K562 (cell line): Measurements from ENCODE around the gene ZRANB3. TPM values are rescaled to one million over a fixed set of nuclear protein-coding genes. Genes with fewer than 3 reads are reported as not detected.

Experiments
- ATAC-seq: fragments of 200-7000 bp; cut with Tn5 transposase; 3 replicates; pipeline ENCODE4 v1.9.1; 2020; ENCODE audit warnings: moderate library complexity
- BruUV-seq: library from RNA; stranded (reverse); fragments of 400-500 nt; replicated peaks from 2 replicates; lab custom pipeline; 2021; lab: Mats Ljungman, UMichigan
- CTCF ChIA-PET: fragments of 300-600 bp; formaldehyde crosslinking; extraction: SDS; loops from one replicate; lab custom pipeline; 2021; ENCODE audit warnings: low intra/inter-chr PET ratio; lab: Yijun Ruan, JAX
- POLR2A ChIA-PET: fragments of 300-600, 350-650 bp; sonication (Branson Sonifier 250); formaldehyde crosslinking; extraction: SDS; loops from one replicate; lab custom pipeline; 2021; ENCODE audit warnings: antibody characterized with exemption, inconsistent platforms; lab: Yijun Ruan, JAX
- DNase-seq, 4 experiments: peaks; one replicate each; pipeline versions ENCODE4 v3.0.0 to v3.0.0-alpha.2; 2011 to 2018; ENCODE audit warnings: low spot score in 3 of 4, mixed read lengths in 3 of 4; ENCODE audit errors: extremely low read depth in 1 of 4
- FAIRE-seq: peaks from 2 replicates; lab custom pipeline; 2011; peaks lifted over from hg19 to GRCh38; lab: Jason Lieb, UNC
- H2AFZ ChIP-seq: 2 replicates; pipeline ENCODE4 v1.6.0; 2011; ENCODE audit warnings: low read depth, low read length, control low read depth, inconsistent platforms
- H3K27ac ChIP-seq: fragments of 200-600 bp; 3 replicates; pipeline ENCODE4 v1.8.0; 2011; ENCODE audit warnings: low read depth, mild to moderate bottlenecking, control low read depth, inconsistent platforms, low read length, moderate library complexity, mixed read lengths; ENCODE audit errors: extremely low read depth
- H3K27me3 ChIP-seq, 2 experiments: fragments of 300-600 bp in 1 of 2; 2 replicates in 1 of 2; 3 replicates in 1 of 2; pipeline versions ENCODE4 v1.6.0 to v1.8.0; 2011; ENCODE audit warnings: inconsistent platforms in 2 of 2, low read length in 2 of 2, mild to moderate bottlenecking in 1 of 2, mixed read lengths in 1 of 2, moderate library complexity in 1 of 2; ENCODE audit not compliant: control insufficient read depth in 2 of 2, insufficient read depth in 2 of 2
- H3K36me3 ChIP-seq: fragments of 300-600 bp; 3 replicates; pipeline ENCODE4 v1.8.0; 2011; ENCODE audit warnings: mild to moderate bottlenecking, low read length, inconsistent platforms; ENCODE audit not compliant: control insufficient read depth, insufficient read depth
- H3K4me1 ChIP-seq, 2 experiments: fragments of 200-600 bp in 1 of 2; replicated peaks in 1 of 2; 2 replicates in 1 of 2; 3 replicates in 1 of 2; pipeline versions ENCODE4 v1.5.1 to v1.8.0; 2011; ENCODE audit warnings: inconsistent platforms in 2 of 2, low read length in 2 of 2, mild to moderate bottlenecking in 1 of 2, mixed read lengths in 1 of 2, moderate library complexity in 1 of 2; ENCODE audit not compliant: control insufficient read depth in 2 of 2, insufficient read depth in 2 of 2
- H3K4me2 ChIP-seq: 2 replicates; pipeline ENCODE4 v1.6.1; 2011; ENCODE audit warnings: low read length, control low read depth, inconsistent platforms, mixed read lengths; ENCODE audit not compliant: insufficient read depth
- H3K4me3 ChIP-seq: fragments of 200-600 bp; sonication (generic), shearing (Covaris generic); 2 replicates; pipeline ENCODE4 v1.5.1; 2016; ENCODE audit warnings: control low read depth, inconsistent platforms
- H3K79me2 ChIP-seq: fragments of 200-600 bp; 3 replicates; pipeline ENCODE4 v1.8.0; 2011; ENCODE audit warnings: low read length, inconsistent platforms; ENCODE audit not compliant: control insufficient read depth, insufficient read depth
- H3K9ac ChIP-seq, 2 experiments: 2 replicates each; pipeline versions ENCODE4 v1.6.0 to v1.6.1; 2011; ENCODE audit warnings: low read depth in 2 of 2, low read length in 2 of 2, control low read depth in 1 of 2, inconsistent platforms in 1 of 2, mild to moderate bottlenecking in 1 of 2, mixed read lengths in 1 of 2; ENCODE audit not compliant: insufficient read depth in 1 of 2
- H3K9me1 ChIP-seq: one replicate; pipeline ENCODE4 v1.6.0; 2011; ENCODE audit warnings: inconsistent platforms, mild to moderate bottlenecking, low read length, moderate library complexity; ENCODE audit not compliant: control insufficient read depth, insufficient read depth
- H3K9me3 ChIP-seq: replicated peaks from 2 replicates; pipeline ENCODE4 v1.5.1; 2011; ENCODE audit warnings: low read depth, low read length, inconsistent platforms; ENCODE audit not compliant: control insufficient read depth, insufficient read depth
- H4K20me1 ChIP-seq: replicated peaks from 2 replicates; pipeline ENCODE4 v1.6.1; 2011; ENCODE audit warnings: low read length, inconsistent platforms, mixed read lengths; ENCODE audit not compliant: control insufficient read depth, insufficient read depth
- C11orf30 ChIP-seq: fragments of 450-650 bp; IDR thresholded peaks from 2 replicates; pipeline ENCODE4 v1.6.1; 2016; ENCODE audit warnings: low read depth, mild to moderate bottlenecking
- CHD1 ChIP-seq: fragments of 200-600 bp; sonication (generic); IDR thresholded peaks from one replicate; pipeline ENCODE4 v1.6.1; 2012; ENCODE audit warnings: mild to moderate bottlenecking, moderate library complexity, low read length, inconsistent platforms
- GTF2A2 ChIP-seq: IDR thresholded peaks from 2 replicates; pipeline ENCODE4 v1.6.1; 2016; ENCODE audit warnings: mild to moderate bottlenecking, missing genetic modification characterization, missing compliant biosample characterization
- HNRNPK ChIP-seq: fragments of 200-400 bp; formaldehyde crosslinking; IDR thresholded peaks from one replicate; pipeline ENCODE4 v1.6.1; 2018; ENCODE audit warnings: mild to moderate bottlenecking, low read depth, low read length; ENCODE audit not compliant: poor library complexity, severe bottlenecking
- IFI16 ChIP-seq: fragments of 250-450 bp; sonication (Bioruptor Pico); IDR thresholded peaks from 2 replicates; pipeline ENCODE4 v2.1.2; 2022; ENCODE audit warnings: mild to moderate bottlenecking, inconsistent platforms
- KLF6 ChIP-seq: fragments of 250-450 bp; sonication (Bioruptor Pico); IDR thresholded peaks from 2 replicates; pipeline ENCODE4 v1.4.0; 2020; ENCODE audit warnings: mild to moderate bottlenecking, moderate library complexity, borderline replicate concordance
- MED1 ChIP-seq: sonication (generic); formaldehyde crosslinking; IDR thresholded peaks from 2 replicates; pipeline ENCODE4 v1.8.1; 2023; ENCODE audit warnings: missing genetic modification reagents, borderline replicate concordance
- MEIS2 ChIP-seq: fragments of 450-650 bp; IDR thresholded peaks from 2 replicates; pipeline ENCODE4 v1.6.1; 2014; ENCODE audit warnings: mild to moderate bottlenecking; ENCODE audit not compliant: partially characterized antibody
- RHOXF2B ChIP-seq: fragments of 250-450 bp; sonication (Bioruptor Pico); conservative IDR thresholded peaks from 2 replicates; pipeline ENCODE4 v1.5.1; 2021
- SAFB2 ChIP-seq: fragments of 200-400 bp; formaldehyde crosslinking; IDR thresholded peaks from 2 replicates; pipeline ENCODE4 v1.6.1; 2018; ENCODE audit warnings: borderline replicate concordance, low read length, low read depth, moderate library complexity; ENCODE audit not compliant: severe bottlenecking
- TAF9B ChIP-seq: fragments of 450-650 bp; IDR thresholded peaks from 2 replicates; pipeline ENCODE4 v1.6.1; 2018; ENCODE audit warnings: mild to moderate bottlenecking; ENCODE audit not compliant: partially characterized antibody
- ZKSCAN3 ChIP-seq: fragments of 250-450 bp; sonication (Bioruptor Pico); IDR thresholded peaks from 2 replicates; pipeline ENCODE4 v1.4.0; 2020
- ZNF232 ChIP-seq: sonication (generic); formaldehyde crosslinking; IDR thresholded peaks from 2 replicates; pipeline ENCODE4 v1.8.0; 2022; ENCODE audit warnings: mild to moderate bottlenecking, missing genetic modification reagents
- ZNF655 ChIP-seq: fragments of 250-450 bp; sonication (Bioruptor Pico); IDR thresholded peaks from 2 replicates; pipeline ENCODE4 v1.5.0; 2021
- WGBS: fragments of 100-300 bp; shearing (Covaris generic); methylation state at CpG from one replicate; pipeline ENCODE4 v1.1.6; 2016; ENCODE audit warnings: low coverage, mixed read lengths; ENCODE audit not compliant: insufficient coverage; ENCODE audit errors: missing lambda C conversion rate; 5-methylcytosine and 5-hydroxymethylcytosine counted together
- in situ Hi-C: fragments of 300-500 bp; cut with MboI; formaldehyde crosslinking; loops from 4 replicates; pipeline ENCODE4 v1.15.0; 2018; ENCODE audit warnings: inconsistent platforms, mixed read lengths
- intact Hi-C: fragments of 100-400 bp; cut with micrococcal nuclease; formaldehyde crosslinking; loops from 2 replicates; pipeline ENCODE4 v1.14.2; 2022
- polyA plus RNA-seq, 8 experiments: library from polyadenylated mRNA; depleted of rRNA in 4 of 8; stranded (reverse) in 5 of 8; unstranded in 3 of 8; fragments of >200 nt; fragmentation: Nextera tagmentation in 2 of 8; fragmentation: Illumina TruSeq in 1 of 8; extraction: Ambion mirVana in 2 of 8; extraction: Trizol in 1 of 8; gene quantifications; 2 replicates each; pipeline versions ENCODE4 v1.2.1 to v1.2.3, GENCODE V29; 2011 to 2014; ENCODE audit warnings: inconsistent platforms in 1 of 8, missing spikeins in 1 of 8
- total RNA-seq, 7 experiments: library from RNA; depleted of rRNA in 6 of 7; stranded (reverse); fragments of >200 nt in 6 of 7; fragmentation: Illumina TruSeq in 2 of 7; extraction: Trizol in 2 of 7; gene quantifications; 2 replicates each; pipeline versions ENCODE4 v1.2.1 to v1.2.3, GENCODE V29; 2011 to 2021; ENCODE audit warnings: low replicate concordance in 1 of 7

Gene ZRANB3
- total and polyA plus RNA-seq, 9 of the 15 experiments (the other 6 are each of a cell fraction or from before 2014, with no cell fraction given), result 8.6 to 21.3 (median 14.7) TPM

GRCh38 chr2:135276525-135276924, 254.5 kb downstream of the ZRANB3 start:
- no TSS peak for BruUV-seq
- Histone ChIP-seq H3K4me3 (no peak overlapping the region), H2AFZ (no peak overlapping the region), H3K27ac (no peak overlapping the region), H3K9me1 (no peaks in the 10 kb centered on the region), H3K4me1 (no peaks in the 10 kb centered on the region), H3K9ac (no peak overlapping the region), H3K79me2 (no peaks in the 10 kb centered on the region), H3K4me2 (no peak overlapping the region), H3K27me3 (no peaks in the 10 kb centered on the region), H3K36me3 (no peaks in the 10 kb centered on the region), H4K20me1 (no peaks in the 10 kb centered on the region), H3K9me3 (no peaks in the 10 kb centered on the region)
- DNase-seq, result no peak
- in situ Hi-C loops (no loop called here), intact Hi-C loops (no loop called here)
- 2% methylated on average over 2 of the region's 2 CpGs for WGBS
- FAIRE-seq, result peak; percentile 48
- POLR2A ChIA-PET, result no interaction called here
- TF ChIP-seq ZNF232 (CRISPR knock-in tag) (no peak), SAFB2 (no peak), MEIS2 (no peak), MED1 (CRISPR knock-in tag) (no peak), RHOXF2B (CRISPR knock-in tag) (no peak), TAF9B (no peak), C11orf30 (no peak), HNRNPK (no peak), CHD1 (no peak), KLF6 (CRISPR knock-in tag) (no peak), GTF2A2 (tag) (no peak), ZKSCAN3 (no peak), IFI16 (CRISPR knock-in tag) (no peak), ZNF655 (CRISPR knock-in tag) (no peak)
- ATAC-seq, result no peak
- CTCF ChIA-PET, result no interaction called here
